Activated T-cell treated with anti-CD3 and anti-CD28 coated beads for 48 hours (primary cell): ENCODE measurements around the gene ANTXR2.

ENCODE experiments used
- DNase-seq: peaks from one replicate; pipeline ENCODE4 v3.0.0-alpha.2; 2020; ENCODE audit warnings: low read depth

Gene ANTXR2

GRCh38 chr4:79864500-79865200 is 208.4 kb downstream of the ANTXR2 start:
- no peak for DNase-seq

- DNase-seq: no peak
These were observed 209.7 kb downstream of the ANTXR2 start for GRCh38 chr4:79863333-79863732.

GRCh38 chr4:79862821-79863220 is 210.2 kb downstream of the ANTXR2 start:
- DNase-seq: no peak

- no peak for DNase-seq
These were observed 215.2 kb downstream of the ANTXR2 start for GRCh38 chr4:79857811-79858210.

GRCh38 chr4:79856196-79856595 is 216.8 kb downstream of the ANTXR2 start:
- DNase-seq: no peak

- no peak for DNase-seq
These were observed 218.1 kb downstream of the ANTXR2 start for GRCh38 chr4:79854856-79855502.

GRCh38 chr4:79852305-79852730 is 220.7 kb downstream of the ANTXR2 start:
- no peak for DNase-seq

- DNase-seq: no peak
These were observed 221.3 kb downstream of the ANTXR2 start for GRCh38 chr4:79851625-79852304.
